ENCODE measurements around the gene ZNF311. TPM values are rescaled to one million over a fixed set of nuclear protein-coding genes. Genes with fewer than 3 reads are reported as not detected.
A peak's percentile ranks its signal among the peaks of the same experiment; 100 is the strongest.

ZNF311 gene
- total and polyA plus RNA-seq, 7 donors, result 0.28 to 1.4 (median 0.73) TPM

- Histone ChIP-seq H3K27me3 (peaks cover 9 to 22% (median 17%) of the 10 kb centered on the region in 3 donors), H3K9me3 (no peaks in the 10 kb centered on the region), H3K4me1 (peaks cover 0 to 24% (median 11%) of the 10 kb centered on the region in 4 donors), H3K27ac (peak overlapping the region; percentile 19 to 61 (median 44)), H3K36me3 (no peaks in the 10 kb centered on the region), H3K4me3 (peak overlapping the region; percentile 41 to 62 (median 50))
- DNase-seq, result peak; percentile 86
- no peak for TF ChIP-seq EP300 (IDR thresholded peaks at IDR 0.05)
- TF ChIP-seq CTCF (IDR thresholded peaks at IDR 0.05), result peak; percentile 70 to 80 (median 74)
- intact Hi-C loops (cut with DNase I), result loop anchor here (1.0 to 10.0 kb wide), 5 partner anchors 36 to 330 kb away; partner anchors contain the start of gene TRIM27
- 0 to 1% methylated on average over 41 of the region's 41 CpGs for WGBS, 2 donors
These were observed 11.7 kb upstream of the ZNF311 start for GRCh38 chr6:29016559-29017427.

GRCh38 chr6:29014729-29015608 is 9.9 kb upstream of the ZNF311 start:
- Histone ChIP-seq H3K9me3 (no peaks in the 10 kb centered on the region), H3K36me3 (no peaks in the 10 kb centered on the region), H3K27me3 (peaks cover 9 to 22% (median 17%) of the 10 kb centered on the region in 3 donors), H3K4me3 (peak overlapping the region in 2 of 4 donors; percentile 15 to 44), H3K4me1 (peaks cover 0 to 31% (median 19%) of the 10 kb centered on the region in 4 donors), H3K27ac (no peak overlapping the region)
- intact Hi-C loops (cut with DNase I), result loop anchor here (5.0 to 10.0 kb wide), 2 partner anchors 93 to 150 kb away; partner anchors contain the start of gene TRIM27
- DNase-seq, result no peak
- 63 to 87% methylated on average over 79 of the region's 79 CpGs for WGBS, 2 donors
- no peak for TF ChIP-seq POLR2AphosphoS5 (IDR thresholded peaks at IDR 0.05)
- no peak for TF ChIP-seq CTCF (IDR thresholded peaks at IDR 0.05)
- TF ChIP-seq POLR2A (IDR thresholded peaks at IDR 0.05), result no peak
- TF ChIP-seq EP300 (IDR thresholded peaks at IDR 0.05), result no peak

DNA sequence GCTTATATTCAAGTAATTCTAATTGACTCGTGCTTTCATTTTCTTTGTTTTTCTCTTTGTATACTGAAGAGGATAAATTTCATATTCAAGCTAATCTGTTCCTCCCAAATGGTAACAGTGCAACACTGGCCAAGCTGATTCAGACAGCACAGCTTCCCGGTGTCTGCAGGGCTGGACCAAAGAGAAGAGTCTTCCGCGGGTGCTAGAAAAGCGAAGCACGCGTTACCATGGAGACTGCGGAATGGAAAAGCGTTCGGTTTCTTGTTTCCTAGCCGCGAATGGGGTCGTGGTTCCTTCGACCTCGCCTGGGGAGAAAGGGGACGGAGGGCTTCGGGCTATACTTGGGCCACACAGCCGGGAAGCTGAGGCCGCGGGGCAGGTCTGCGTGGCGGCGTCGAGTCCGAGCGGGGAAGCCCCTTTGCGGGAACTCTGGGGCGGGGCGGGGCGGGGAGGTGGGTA is 6.2 kb upstream of the ZNF311 start:
- Histone ChIP-seq H3K27ac (peak overlapping the region in 1 of 4 donors; percentile 6), H3K36me3 (no peaks in the 10 kb centered on the region), H3K4me1 (peaks cover 0 to 24% (median 16%) of the 10 kb centered on the region in 4 donors), H3K9me3 (no peaks in the 10 kb centered on the region), H3K4me3 (peak overlapping the region; percentile 25 to 53 (median 45)), H3K27me3 (peaks cover 9 to 22% (median 17%) of the 10 kb centered on the region in 3 donors)
- WGBS, 2 donors, result 1 to 2% methylated on average over 30 of the region's 30 CpGs
- peak; percentile 76 for DNase-seq
- intact Hi-C loops (cut with DNase I), result loop anchor here (2.0 to 10.0 kb wide), 2 partner anchors 71 to 147 kb away; no protein-coding TSS in a partner anchor
- TF ChIP-seq CTCF (IDR thresholded peaks at IDR 0.05) (no peak), EP300 (IDR thresholded peaks at IDR 0.05) (no peak)

DNA sequence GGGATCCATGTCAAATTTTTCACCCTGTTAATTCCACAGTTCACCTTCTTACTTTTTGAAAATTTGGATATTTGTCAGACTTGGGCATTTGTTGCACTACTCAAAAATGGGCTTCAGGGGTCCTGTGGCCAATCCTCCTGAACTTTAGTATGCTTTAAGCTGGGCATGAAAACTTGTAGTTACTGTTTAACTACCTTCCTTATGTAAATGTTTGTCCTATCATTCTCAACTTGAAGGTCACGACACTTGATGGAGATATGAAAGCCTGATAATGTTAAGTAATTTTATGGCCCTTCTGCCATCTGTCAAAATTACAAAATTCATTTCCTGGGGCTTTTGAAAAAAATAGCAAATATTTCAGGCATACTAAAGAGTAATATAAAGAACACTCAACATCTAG is 4.2 kb upstream of the ZNF311 start:
- DNase-seq, result no peak
- H3K27me3 ChIP-seq, result peaks cover under 1 to 12% (median 4%) of the 10 kb centered on the region in 3 donors
- no peaks in the 10 kb centered on the region for H3K9me3 ChIP-seq
- H3K36me3 ChIP-seq, result no peaks in the 10 kb centered on the region
- 23 to 67% methylated on average over 1 of the region's 1 CpG for WGBS, 2 donors
- no peak for TF ChIP-seq POLR2A (IDR thresholded peaks at IDR 0.05)
- no peak for TF ChIP-seq EP300 (IDR thresholded peaks at IDR 0.05)
- no peak for TF ChIP-seq POLR2AphosphoS5 (IDR thresholded peaks at IDR 0.05)
- no peak for TF ChIP-seq CTCF (IDR thresholded peaks at IDR 0.05)
- intact Hi-C loops (cut with DNase I), result no loop called here
- peaks cover 0 to 15% (median 10%) of the 10 kb centered on the region in 4 donors for H3K4me1 ChIP-seq
- H3K27ac ChIP-seq, result no peak overlapping the region
- H3K4me3 ChIP-seq, result no peak overlapping the region

Data from sigmoid colon (tissue), 7 donors.